GM10266 (cell line): ENCODE measurements around the gene LRRC10.

ENCODE experiments used
- DNase-seq: peaks from one replicate; pipeline ENCODE4 v3.0.0; 2012; ENCODE audit errors: extremely low spot score
- CTCF ChIP-seq: IDR thresholded peaks from 2 replicates; pipeline ENCODE4 v1.5.1; 2012; ENCODE audit warnings: mild to moderate bottlenecking, low read depth; ENCODE audit not compliant: control insufficient read depth, insufficient read depth; ENCODE audit errors: missing control alignments

LRRC10 gene

DNA sequence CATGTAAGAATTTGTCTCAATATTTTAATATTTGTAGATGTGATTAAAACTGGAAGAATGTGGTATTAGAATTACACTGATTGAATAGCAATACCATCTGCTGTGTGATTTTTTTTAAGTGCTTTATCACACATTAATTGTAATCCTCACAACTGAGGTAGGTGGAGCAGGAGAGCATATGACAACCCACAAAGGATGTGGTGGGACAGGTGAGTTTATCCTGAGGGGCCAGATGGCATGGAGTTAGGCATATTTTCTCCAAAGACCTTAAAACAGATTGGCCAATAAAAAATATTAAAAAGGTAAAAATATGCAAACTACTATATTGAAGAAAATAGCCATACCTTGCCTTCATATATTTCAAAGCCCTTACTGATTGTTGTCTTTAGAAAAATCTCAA lies 7.8 kb downstream of the LRRC10 start:
- no peak for TF ChIP-seq CTCF
- no peak for DNase-seq

DNA sequence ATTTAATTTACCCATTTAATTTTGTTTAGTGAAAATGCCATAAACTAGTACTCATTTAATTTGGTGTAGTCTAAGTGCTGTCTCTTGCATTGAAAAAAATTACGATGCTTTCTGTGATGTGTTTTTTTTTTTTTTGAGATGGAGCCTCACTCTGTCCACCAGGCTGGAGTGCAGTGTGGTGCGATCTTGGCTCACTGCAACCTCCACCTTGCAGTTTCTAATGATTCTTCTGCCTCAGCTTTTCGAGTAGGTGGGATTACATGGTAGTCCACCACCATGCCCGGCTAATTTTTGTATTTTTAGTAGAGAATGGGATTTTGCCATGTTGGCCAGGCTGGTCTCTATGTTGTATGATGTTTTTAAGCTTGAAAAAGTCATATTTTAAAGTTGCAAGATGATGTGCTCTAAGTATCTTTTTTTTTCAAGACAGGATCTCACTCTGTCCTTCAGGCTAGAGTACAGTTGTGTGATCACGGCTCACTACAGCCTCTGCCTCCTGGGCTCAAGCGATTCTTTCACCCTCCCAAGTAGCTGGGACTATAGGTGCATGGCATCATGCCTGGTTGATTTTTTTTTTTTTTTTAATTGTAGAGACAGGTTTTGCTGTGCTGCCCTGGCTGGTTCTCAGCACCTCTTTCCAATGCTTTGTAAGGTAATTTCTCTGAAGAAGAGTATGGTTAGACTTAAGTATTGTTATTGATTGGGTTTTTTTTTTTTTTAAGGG lies 8.6 kb downstream of the LRRC10 start:
- no peak for DNase-seq
- TF ChIP-seq CTCF: no peak

DNA sequence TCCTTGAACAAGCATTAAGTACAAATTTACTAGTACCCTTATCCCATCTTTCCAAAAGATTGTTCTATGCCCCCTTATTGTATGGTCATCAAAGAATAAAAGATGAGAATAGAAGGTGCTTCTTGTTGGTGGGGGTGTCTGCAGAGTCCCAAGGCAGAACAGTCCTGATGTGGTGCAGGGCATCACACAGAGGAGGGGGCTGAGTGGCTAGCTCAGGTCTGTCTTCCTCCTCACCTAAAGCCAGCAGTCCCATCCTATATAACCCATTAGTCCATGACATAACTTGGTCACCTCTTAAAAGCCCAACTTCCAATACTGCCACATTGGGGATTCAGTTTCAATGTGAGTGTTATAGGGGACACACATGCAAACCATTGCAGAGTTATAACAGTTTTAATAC lies 9.9 kb downstream of the LRRC10 start:
- TF ChIP-seq CTCF: no peak
- no peak for DNase-seq

GRCh38 chr12:69598174-69598753 lies 12.4 kb downstream of the LRRC10 start:
- no peak for DNase-seq
- no peak for TF ChIP-seq CTCF

- no peak for TF ChIP-seq CTCF
Measured at GRCh38 chr12:69595689-69596088, 15.0 kb downstream of the LRRC10 start.

DNA sequence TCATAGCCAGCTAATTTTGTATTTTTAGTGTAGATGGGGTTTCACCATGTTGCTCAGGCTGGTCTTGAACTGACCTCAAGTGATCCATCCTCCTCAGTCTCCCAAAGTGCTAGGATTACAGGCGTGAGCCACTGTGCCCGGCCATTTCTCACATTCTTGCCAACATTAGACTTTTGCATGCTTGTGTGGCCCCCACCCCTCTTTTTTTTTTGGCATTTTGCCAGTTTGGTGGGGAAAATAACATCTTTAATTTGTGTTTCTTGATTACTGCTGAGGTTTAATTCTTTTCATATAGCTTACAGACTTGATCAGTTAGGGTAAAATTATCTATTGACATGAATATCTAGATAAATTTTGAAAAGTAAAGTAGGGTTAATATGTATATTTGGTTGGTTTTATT lies 21.6 kb downstream of the LRRC10 start:
- no peak for DNase-seq
- TF ChIP-seq CTCF: no peak

More at GRCh38 chr12:69595689-69596088, 15.0 kb downstream of the LRRC10 start:
- no peak for DNase-seq

- TF ChIP-seq CTCF: no peak
- DNase-seq: no peak
Measured at GRCh38 chr12:69588527-69588926, 22.2 kb downstream of the LRRC10 start.
